NOMO-1 treated with dmso at 0.1 percent for 144 hours (cell line): Measurements from ENCODE around the gene OCIAD1.
A peak's percentile ranks its signal among the peaks of the same experiment; 100 is the strongest.
"Not testable (repeated sequence)": the region's sequence is repeated elsewhere in the genome, so short reads cannot be mapped to it uniquely, and the experiment has no call there.

Source experiments
- DNase-seq: peaks from one replicate; lab custom pipeline; 2025; ENCODE audit not compliant: unreplicated experiment; lab: John Stamatoyannopoulos, UW

OCIAD1 gene

GRCh38 chr4:48889750-48890149 lies 58.9 kb downstream of the OCIAD1 start:
- DNase-seq = not testable (repeated sequence)

DNA sequence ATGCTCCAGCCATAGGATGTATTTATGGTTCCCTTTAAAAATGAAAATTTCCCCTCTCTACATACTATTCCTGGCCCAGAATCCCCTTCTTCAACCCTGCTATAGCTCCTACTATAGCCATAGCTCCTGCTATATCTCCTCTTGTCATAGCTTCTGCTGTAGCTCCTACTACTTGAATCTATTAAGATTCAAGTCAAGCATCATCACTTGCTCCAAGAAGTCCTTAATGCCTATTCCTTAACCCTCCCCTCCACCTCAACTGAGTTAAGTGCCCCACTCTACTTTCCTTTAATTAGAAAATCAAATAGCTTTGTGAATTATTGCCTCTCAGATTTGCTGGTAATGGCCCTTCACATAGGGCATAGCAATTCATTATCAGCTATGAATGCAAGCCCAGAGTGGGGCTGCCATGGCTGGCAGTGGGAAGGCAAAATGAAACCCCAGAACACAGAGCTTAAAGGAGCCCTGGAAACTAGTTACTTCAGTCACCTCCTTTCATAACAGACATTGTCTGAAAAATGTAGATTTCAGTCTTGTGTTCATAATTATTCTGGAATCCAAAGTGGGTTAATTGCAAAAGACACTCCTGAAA lies 60.2 kb downstream of the OCIAD1 start:
- no peak for DNase-seq

- no peak for DNase-seq
Observed at GRCh38 chr4:48896845-48897244, 66.0 kb downstream of the OCIAD1 start.

GRCh38 chr4:48898733-48899431 lies 68.0 kb downstream of the OCIAD1 start:
- DNase-seq = peak; percentile 37

DNA sequence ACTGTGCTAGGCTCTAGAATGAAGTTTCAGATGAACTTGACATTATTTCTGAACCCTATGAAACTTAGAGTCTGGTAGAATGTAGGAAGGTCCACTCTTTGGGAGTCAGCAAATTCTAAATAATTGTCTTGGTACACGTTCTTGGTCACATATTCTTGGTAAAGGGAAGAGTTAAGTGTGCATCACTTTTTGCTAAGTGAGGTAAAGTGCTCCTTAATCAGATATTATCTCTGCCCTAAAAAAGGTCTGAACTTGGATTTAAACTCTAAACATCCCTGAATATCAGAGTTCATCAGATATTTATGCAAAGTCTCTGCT lies 68.5 kb downstream of the OCIAD1 start:
- DNase-seq = no peak

GRCh38 chr4:48899950-48900349 lies 69.1 kb downstream of the OCIAD1 start:
- DNase-seq = no peak

DNA sequence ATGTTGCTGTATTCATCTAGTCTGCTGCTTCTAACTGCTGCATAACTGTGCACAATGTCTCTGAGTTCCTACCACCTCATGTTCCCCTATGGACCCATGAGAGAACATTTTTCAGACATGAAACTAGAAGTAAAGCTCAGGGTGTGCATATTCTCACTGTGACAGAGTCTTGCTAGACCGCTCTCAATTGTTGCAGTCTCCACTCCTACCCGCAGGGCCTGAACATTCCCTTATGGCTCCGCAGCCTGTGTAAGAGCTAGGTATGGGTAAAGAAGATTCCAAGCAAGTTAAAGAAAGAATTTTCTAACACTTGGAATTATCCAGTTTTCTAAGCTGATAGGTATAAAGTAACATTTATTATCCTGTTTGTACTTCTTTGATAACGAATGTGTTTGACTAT lies 70.3 kb downstream of the OCIAD1 start:
- no peak for DNase-seq

- DNase-seq = no peak
Observed at GRCh38 chr4:48902266-48902665, 71.4 kb downstream of the OCIAD1 start.

DNA sequence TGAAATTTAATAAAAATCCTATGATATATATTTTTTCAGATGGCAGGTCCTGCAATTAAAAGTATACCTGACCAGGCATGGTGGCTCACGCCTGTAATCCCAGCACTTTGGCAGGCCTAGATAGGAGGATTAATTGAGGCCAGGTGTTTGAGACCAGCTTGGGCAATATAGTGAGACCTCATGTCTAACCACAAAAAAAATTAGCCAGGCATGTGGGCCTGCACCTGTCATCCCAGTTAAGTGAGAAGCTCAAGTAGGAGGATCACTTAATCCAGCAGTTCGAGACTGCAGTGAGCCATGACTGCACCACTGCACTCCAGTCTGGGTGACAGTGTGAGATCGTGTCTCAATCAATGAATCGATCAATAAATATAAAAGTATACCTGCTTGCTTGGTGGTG lies 73.2 kb downstream of the OCIAD1 start:
- no peak for DNase-seq

GRCh38 chr4:48904541-48905142 lies 73.8 kb downstream of the OCIAD1 start:
- DNase-seq = no peak

GRCh38 chr4:48905363-48906015 lies 74.6 kb downstream of the OCIAD1 start:
- DNase-seq = no peak

- peak; percentile 64 for DNase-seq
Observed at GRCh38 chr4:48906206-48907173, 75.6 kb downstream of the OCIAD1 start, which contains the start of gene OCIAD2. Gene OCIAD2, minus strand, starts transcription at chr4:48906774. Its CDS starts 2,225 bp downstream, at chr4:48904549.

DNA sequence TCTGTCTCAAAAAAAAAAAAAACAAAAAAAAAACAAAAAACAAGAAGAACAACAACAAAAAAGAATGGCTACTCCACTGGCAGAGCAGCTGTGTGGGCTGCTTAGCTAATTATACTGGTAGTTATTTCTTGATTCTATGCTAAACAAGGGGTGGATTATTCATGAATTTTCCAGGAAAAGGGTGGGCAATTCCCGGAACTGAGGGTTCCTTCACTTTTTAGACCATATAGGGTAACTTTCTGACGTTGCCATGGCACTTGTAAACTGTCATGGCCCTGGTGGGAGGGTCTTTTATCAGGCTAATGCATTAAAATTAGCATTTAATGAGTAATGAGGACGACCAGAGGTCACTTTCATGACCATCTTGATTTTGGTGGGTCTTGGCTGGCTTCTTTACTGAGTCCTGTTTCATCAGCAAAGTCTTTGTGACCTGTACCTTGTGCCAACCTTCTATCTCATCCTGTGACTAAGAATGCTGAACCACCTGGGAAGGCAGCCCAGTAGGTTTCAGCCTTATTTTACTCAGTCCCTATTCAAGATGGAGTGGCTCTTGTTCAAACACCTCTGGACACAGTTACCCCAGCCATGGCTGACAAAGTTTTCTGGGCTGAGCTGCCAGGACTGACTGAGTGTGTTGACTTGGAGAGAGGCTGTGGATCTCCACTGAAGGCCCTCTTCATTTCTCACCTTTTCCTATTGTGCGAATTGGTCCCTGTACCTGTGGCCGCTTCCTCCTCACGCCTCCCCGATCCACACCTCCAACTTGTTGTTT lies 77.0 kb downstream of the OCIAD1 start:
- DNase-seq = no peak

DNA sequence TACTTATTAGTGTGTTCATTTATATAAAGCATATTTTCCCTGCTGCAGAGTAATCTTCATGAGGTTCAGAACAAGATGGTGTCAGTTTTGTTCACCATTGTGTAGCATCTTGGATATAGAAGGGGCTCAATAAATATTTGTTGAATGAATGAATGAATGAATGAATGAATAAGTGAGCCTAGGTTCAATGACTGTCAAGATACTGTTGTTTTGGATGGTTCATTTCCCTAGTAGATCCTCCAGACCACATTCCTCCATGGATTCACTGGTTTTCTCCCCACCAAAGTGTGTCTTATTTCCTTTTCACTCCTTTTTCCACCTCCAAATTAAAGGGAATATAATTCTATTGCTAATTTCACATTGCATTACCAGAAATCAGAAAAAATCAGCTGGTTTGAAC lies 77.8 kb downstream of the OCIAD1 start:
- no peak for DNase-seq

DNA sequence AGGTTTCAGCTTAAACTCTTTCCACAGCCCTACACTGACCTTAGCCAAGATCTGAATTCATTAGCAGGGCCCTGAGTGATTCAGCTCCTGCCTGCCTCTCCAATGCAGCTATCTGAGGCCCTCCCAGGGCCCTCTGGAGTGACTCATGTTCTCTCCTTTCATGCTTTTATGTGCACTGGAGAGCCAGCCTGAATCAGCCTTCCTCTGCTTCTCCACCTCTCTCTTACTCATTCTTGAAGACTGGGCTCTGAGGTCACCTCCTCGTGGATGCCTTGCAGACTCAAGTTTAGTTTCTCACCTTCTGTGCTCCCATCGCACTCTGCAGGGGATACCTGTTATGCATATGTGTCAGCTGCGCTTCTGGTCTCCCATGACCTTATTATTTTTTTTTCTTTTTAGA lies 78.8 kb downstream of the OCIAD1 start:
- no peak for DNase-seq

- DNase-seq = no peak
Observed at GRCh38 chr4:48910511-48910910, 79.6 kb downstream of the OCIAD1 start.
